Measurements from ENCODE around the gene CPLX1. TPM values are rescaled to one million over a fixed set of nuclear protein-coding genes. Genes with fewer than 3 reads are reported as not detected.

The CPLX1 gene
- total RNA-seq, 1 experiment from 2014 or later = 14.5 TPM

- ChIA-PET RAD21 (ENCODE audit: low non-redundant PET in 1 of 2, low total read pairs in 2 of 2, uncharacterized antibody in 2 of 2, unreplicated experiment in 2 of 2) (no interaction called here), POLR2A (interaction anchor here (1.2 kb wide), 1 partner anchor 9 kb away, joined by 3 read pairs; no protein-coding TSS in a partner anchor), CTCF (no interaction called here)
- H3K36me3 ChIP-seq (ENCODE audit: control insufficient read depth in 1 of 2, insufficient read depth in 2 of 2, low read length in 2 of 2) = peaks cover 29 to 30% of the 10 kb centered on the region in 2 experiments
- no TSS peak for BruUV-seq (replicated peaks)
- no peaks in the 10 kb centered on the region for H3K4me1 ChIP-seq (ENCODE audit: control insufficient read depth in 1 of 2, insufficient read depth in 2 of 2, low read length in 2 of 2)
- no peaks in the 10 kb centered on the region for H3K9me2 ChIP-seq (ENCODE audit: insufficient read depth)
- H3K79me2 ChIP-seq (ENCODE audit: insufficient read depth, low read length) = peaks cover 83% of the 10 kb centered on the region
- H4K20me1 ChIP-seq (ENCODE audit: insufficient read depth) = peaks cover 10% of the 10 kb centered on the region; the same call in 1 of the 2 replicates
- H3K4me2 ChIP-seq (ENCODE audit: low read length) = no peak overlapping the region
- H3K27me3 ChIP-seq (ENCODE audit: insufficient read depth, low read length) = no peaks in the 10 kb centered on the region
- no peak for TF ChIP-seq ZNF274 (IDR thresholded peaks at IDR 0.05; ENCODE audit: low read depth, low read length)
- TF ChIP-seq ATF3 (IDR thresholded peaks at IDR 0.05) = no peak
- no peak for TF ChIP-seq CTCF (IDR thresholded peaks at IDR 0.05 in 2 of 3, conservative IDR thresholded peaks at IDR 0.05 in 1 of 3; ENCODE audit: borderline replicate concordance in 1 of 3, insufficient read depth in 1 of 3, low read depth in 2 of 3, low read length in 2 of 3)
- no peak for TF ChIP-seq ELF1 (IDR thresholded peaks at IDR 0.05; ENCODE audit: borderline replicate concordance, low read depth)
- no peak for TF ChIP-seq POLR2AphosphoS5 (IDR thresholded peaks at IDR 0.05; ENCODE audit: low read depth, low read length)
- no peak for TF ChIP-seq CEBPB (IDR thresholded peaks at IDR 0.05; ENCODE audit: low read depth)
- no peak for TF ChIP-seq EZH2 (IDR thresholded peaks at IDR 0.05)
- TF ChIP-seq ZFX (IDR thresholded peaks at IDR 0.05) = no peak
- ATAC-seq (no peak), DNase-seq (ENCODE audit: low read depth, low spot score) (no peak)
- H3K27ac ChIP-seq (ENCODE audit: low read depth, low read length) = no peak overlapping the region; the same call in 1 of the 2 replicates
- H2AFZ ChIP-seq (ENCODE audit: low read depth, low read length, poor library complexity, severe bottlenecking) = no peak overlapping the region
- intact Hi-C loops (cut with micrococcal nuclease) = no loop called here
- no peak overlapping the region for H3K4me3 ChIP-seq (replicated peaks in 1 of 2; ENCODE audit: low read depth in 1 of 2, low read length in 2 of 2)
- no peaks in the 10 kb centered on the region for H3K9me3 ChIP-seq (ENCODE audit: control insufficient read depth in 1 of 2, insufficient read depth in 1 of 2, low read depth in 1 of 2, low read length in 2 of 2)
- H3K9ac ChIP-seq (ENCODE audit: low read length) = no peak overlapping the region
Observed at GRCh38 chr4:773214-773613, 52.7 kb downstream of the CPLX1 start.

- H3K9me2 ChIP-seq (ENCODE audit: insufficient read depth) = no peaks in the 10 kb centered on the region
- no peak overlapping the region; the same call in 1 of the 2 replicates for H3K27ac ChIP-seq (ENCODE audit: low read depth, low read length)
- H3K9ac ChIP-seq (ENCODE audit: low read length) = no peak overlapping the region
- no peaks in the 10 kb centered on the region for H3K4me1 ChIP-seq (ENCODE audit: control insufficient read depth in 1 of 2, insufficient read depth in 2 of 2, low read length in 2 of 2)
- H3K9me3 ChIP-seq (ENCODE audit: control insufficient read depth in 1 of 2, insufficient read depth in 1 of 2, low read depth in 1 of 2, low read length in 2 of 2) = no peaks in the 10 kb centered on the region
- ChIA-PET CTCF (no interaction called here), POLR2A (no interaction called here), RAD21 (ENCODE audit: low non-redundant PET in 1 of 2, low total read pairs in 2 of 2, uncharacterized antibody in 2 of 2, unreplicated experiment in 2 of 2) (no interaction called here)
- H3K36me3 ChIP-seq (ENCODE audit: control insufficient read depth in 1 of 2, insufficient read depth in 2 of 2, low read length in 2 of 2) = peaks cover 28% of the 10 kb centered on the region in 2 experiments
- H3K4me2 ChIP-seq (ENCODE audit: low read length) = no peak overlapping the region
- H3K4me3 ChIP-seq (replicated peaks in 1 of 2; ENCODE audit: low read depth in 1 of 2, low read length in 2 of 2) = no peak overlapping the region
- H4K20me1 ChIP-seq (ENCODE audit: insufficient read depth) = peaks cover 10% of the 10 kb centered on the region; the same call in 1 of the 2 replicates
- no peak overlapping the region for H2AFZ ChIP-seq (ENCODE audit: low read depth, low read length, poor library complexity, severe bottlenecking)
- no TSS peak for BruUV-seq (replicated peaks)
- intact Hi-C loops (cut with micrococcal nuclease) = no loop called here
- ATAC-seq (no peak), DNase-seq (ENCODE audit: low read depth, low spot score) (no peak)
- no peaks in the 10 kb centered on the region for H3K27me3 ChIP-seq (ENCODE audit: insufficient read depth, low read length)
- H3K79me2 ChIP-seq (ENCODE audit: insufficient read depth, low read length) = peaks cover 81% of the 10 kb centered on the region
- TF ChIP-seq ELF1 (IDR thresholded peaks at IDR 0.05; ENCODE audit: borderline replicate concordance, low read depth) (no peak), FOSL1 (IDR thresholded peaks at IDR 0.05; ENCODE audit: low read depth) (no peak), ATF3 (IDR thresholded peaks at IDR 0.05) (no peak), MAX (IDR thresholded peaks at IDR 0.05) (no peak), SIN3A (IDR thresholded peaks at IDR 0.05; ENCODE audit: low read depth) (no peak), REST (IDR thresholded peaks at IDR 0.05; ENCODE audit: low read depth) (no peak), ZNF274 (IDR thresholded peaks at IDR 0.05; ENCODE audit: low read depth, low read length) (no peak), RAD21 (IDR thresholded peaks at IDR 0.05; ENCODE audit: low read depth) (no peak), EZH2phosphoT487 (IDR thresholded peaks at IDR 0.05; ENCODE audit: borderline replicate concordance) (no peak)
Observed at GRCh38 chr4:772776-773175, 53.2 kb downstream of the CPLX1 start.
